Common myeloid progenitor, CD34-positive (primary cell): ENCODE measurements around the gene DCLK1.
"Not testable (repeated sequence)": the region's sequence is repeated elsewhere in the genome, so short reads cannot be mapped to it uniquely, and the experiment has no call there.

Experiments used
- CTCF ChIA-PET: fragments of 350-600 bp; sonication (Branson Sonifier 250); formaldehyde crosslinking; loops from one replicate; lab custom pipeline; 2021; ENCODE audit warnings: antibody characterized with exemption; lab: Charles Lee
- POLR2A ChIA-PET: fragments of 350-600 bp; sonication (Branson Sonifier 250); formaldehyde crosslinking; loops from one replicate; lab custom pipeline; 2021; ENCODE audit warnings: antibody characterized with exemption; lab: Charles Lee
- DNase-seq, 3 donors: peaks; one replicate each; pipeline versions ENCODE4 v3.0.0 to v3.0.0-alpha.2; 2013
- H3K27ac ChIP-seq, 2 experiments: 1 replicate in 1 of 2; 2 replicates in 1 of 2; pipeline ENCODE4 v1.7.0; 2013; ENCODE audit warnings: inconsistent platforms in 2 of 2, low read length in 2 of 2, mild to moderate bottlenecking in 2 of 2, low read depth in 1 of 2, moderate library complexity in 1 of 2; ENCODE audit not compliant: severe bottlenecking in 2 of 2, insufficient read depth in 1 of 2, poor library complexity in 1 of 2
- H3K27me3 ChIP-seq, 5 experiments: replicated peaks in 2 of 5; 1 replicate in 3 of 5; 2 replicates in 2 of 5; pipeline versions ENCODE4 v1.6.1 to v1.7.0; 2013; ENCODE audit warnings: low read length in 4 of 5, mild to moderate bottlenecking in 2 of 5, moderate library complexity in 2 of 5, inconsistent platforms in 1 of 5; ENCODE audit not compliant: insufficient read depth in 5 of 5, control insufficient read depth in 4 of 5
- H3K36me3 ChIP-seq, 4 experiments: 1 replicate in 2 of 4; 2 replicates in 2 of 4; pipeline versions ENCODE4 v1.6.1 to v1.7.0; 2013; ENCODE audit warnings: low read length in 3 of 4, control low read depth in 1 of 4, mild to moderate bottlenecking in 1 of 4; ENCODE audit not compliant: control insufficient read depth in 4 of 4, insufficient read depth in 4 of 4
- H3K4me1 ChIP-seq, 4 experiments: 1 replicate in 3 of 4; 2 replicates in 1 of 4; pipeline versions ENCODE4 v1.6.1 to v1.7.1; 2013; ENCODE audit warnings: low read length in 3 of 4, mild to moderate bottlenecking in 3 of 4, control low read depth in 1 of 4, inconsistent platforms in 1 of 4, moderate library complexity in 1 of 4; ENCODE audit not compliant: control insufficient read depth in 4 of 4, insufficient read depth in 4 of 4; ENCODE audit errors: control extremely low read depth in 1 of 4
- H3K4me3 ChIP-seq, 7 experiments: 1 replicate in 4 of 7; 2 replicates in 3 of 7; pipeline versions ENCODE4 v1.5.1 to v1.7.0; 2013; ENCODE audit warnings: mild to moderate bottlenecking in 7 of 7, low read length in 6 of 7, moderate library complexity in 6 of 7, inconsistent platforms in 2 of 7, low read depth in 2 of 7, control low read depth in 1 of 7; ENCODE audit not compliant: insufficient read depth in 4 of 7, control insufficient read depth in 1 of 7; ENCODE audit errors: extremely low read depth in 1 of 7
- H3K9me3 ChIP-seq, 5 experiments: 1 replicate in 4 of 5; 2 replicates in 1 of 5; pipeline versions ENCODE4 v1.6.1 to v1.7.1; 2013; ENCODE audit warnings: low read length in 4 of 5, mild to moderate bottlenecking in 2 of 5, inconsistent platforms in 1 of 5, low read depth in 1 of 5, moderate library complexity in 1 of 5; ENCODE audit not compliant: control insufficient read depth in 4 of 5, insufficient read depth in 2 of 5; ENCODE audit errors: control extremely low read depth in 1 of 5
- WGBS: methylation state at CpG from one replicate; pipeline ENCODE4 v1.1.5; 2013; ENCODE audit not compliant: insufficient coverage; 5-methylcytosine and 5-hydroxymethylcytosine counted together

The DCLK1 gene

DNA sequence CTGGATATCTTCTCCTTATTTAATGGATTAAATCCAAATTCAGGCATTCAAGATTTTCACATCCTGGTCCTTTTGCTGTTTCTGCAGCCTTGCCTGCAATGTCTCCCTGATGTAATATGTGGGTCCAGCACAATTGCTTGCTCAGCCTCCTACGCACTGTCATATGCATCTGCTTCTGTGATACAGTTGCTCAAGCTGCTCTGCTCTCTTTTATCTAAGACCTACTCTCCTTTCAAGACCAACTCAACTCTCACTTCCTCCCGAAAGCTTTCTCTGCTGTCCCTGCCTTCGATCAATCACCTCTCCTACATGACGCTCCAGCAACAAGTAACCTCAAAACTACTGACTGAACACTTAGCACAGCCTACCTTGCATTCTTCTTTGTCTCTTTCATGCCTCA, 138.2 kb downstream of the DCLK1 start:
- Histone ChIP-seq H3K4me3 (no peak overlapping the region), H3K36me3 (no peaks in the 10 kb centered on the region), H3K27me3 (peaks cover 0 to 8% (median 3%) of the 10 kb centered on the region in 5 experiments), H3K27ac (no peak overlapping the region), H3K9me3 (no peaks in the 10 kb centered on the region), H3K4me1 (no peaks in the 10 kb centered on the region)
- 85% methylated on average over 4 of the region's 4 CpGs for WGBS
- CTCF ChIA-PET = no interaction called here
- DNase-seq = no peak
- POLR2A ChIA-PET = no interaction called here

DNA sequence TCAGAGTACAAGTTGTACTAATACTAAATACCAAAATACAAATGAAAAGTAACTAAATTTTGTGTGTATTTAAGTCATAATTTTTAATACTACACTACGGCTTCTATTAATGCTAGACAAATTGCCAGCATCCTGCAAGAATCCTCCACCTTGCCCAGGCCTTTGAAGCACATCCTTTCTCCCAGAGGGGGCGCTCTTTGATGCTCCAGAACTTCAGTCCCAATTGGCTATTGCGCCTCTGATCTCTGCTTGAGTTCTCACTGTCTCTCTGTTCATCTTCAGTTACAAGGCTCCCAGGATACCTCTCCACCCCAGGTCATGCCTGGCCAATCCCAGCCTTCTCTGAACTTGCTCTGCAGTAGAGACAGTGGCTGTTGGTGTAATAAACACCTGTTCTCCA, 141.0 kb downstream of the DCLK1 start:
- Histone ChIP-seq H3K36me3 (no peaks in the 10 kb centered on the region), H3K9me3 (no peaks in the 10 kb centered on the region), H3K27me3 (peaks cover 0 to 10% (median 3%) of the 10 kb centered on the region in 5 experiments), H3K4me3 (no peak overlapping the region), H3K27ac (no peak overlapping the region), H3K4me1 (no peaks in the 10 kb centered on the region)
- ChIA-PET CTCF (no interaction called here), POLR2A (no interaction called here)
- DNase-seq = no peak
- 85% methylated on average over 3 of the region's 3 CpGs for WGBS

DNA sequence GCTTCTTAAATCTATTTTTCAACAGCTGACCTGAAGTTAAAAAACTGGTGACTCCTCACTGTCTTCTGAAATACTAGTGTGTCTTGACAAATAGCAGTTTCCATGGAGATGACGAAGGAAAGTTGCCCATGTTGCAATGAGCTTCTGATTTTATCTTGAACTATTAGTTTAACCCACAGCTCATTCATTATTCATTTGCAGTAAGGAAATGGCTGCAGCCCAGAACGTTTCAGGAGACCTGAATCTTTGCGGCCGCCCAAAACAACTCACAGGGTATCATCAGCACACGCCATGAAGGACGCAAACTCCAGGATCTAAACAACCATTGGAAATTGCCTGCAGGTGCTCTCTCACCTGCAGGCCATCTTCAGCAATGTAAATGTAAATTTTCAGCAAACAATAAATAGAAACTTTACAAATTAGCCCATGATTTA, 142.5 kb downstream of the DCLK1 start:
- Histone ChIP-seq H3K4me1 (no peaks in the 10 kb centered on the region), H3K36me3 (no peaks in the 10 kb centered on the region), H3K27me3 (peaks cover 0 to 12% (median 3%) of the 10 kb centered on the region in 5 experiments), H3K4me3 (no peak overlapping the region), H3K27ac (no peak overlapping the region), H3K9me3 (no peaks in the 10 kb centered on the region)
- DNase-seq = no peak
- ChIA-PET CTCF (interaction anchor here (1.7 to 2.3 kb wide), 2 partner anchors 9 to 11 kb away, joined by 4 to 9 read pairs; no protein-coding TSS in a partner anchor), POLR2A (no interaction called here)
- 71% methylated on average over 6 of the region's 6 CpGs for WGBS

DNA sequence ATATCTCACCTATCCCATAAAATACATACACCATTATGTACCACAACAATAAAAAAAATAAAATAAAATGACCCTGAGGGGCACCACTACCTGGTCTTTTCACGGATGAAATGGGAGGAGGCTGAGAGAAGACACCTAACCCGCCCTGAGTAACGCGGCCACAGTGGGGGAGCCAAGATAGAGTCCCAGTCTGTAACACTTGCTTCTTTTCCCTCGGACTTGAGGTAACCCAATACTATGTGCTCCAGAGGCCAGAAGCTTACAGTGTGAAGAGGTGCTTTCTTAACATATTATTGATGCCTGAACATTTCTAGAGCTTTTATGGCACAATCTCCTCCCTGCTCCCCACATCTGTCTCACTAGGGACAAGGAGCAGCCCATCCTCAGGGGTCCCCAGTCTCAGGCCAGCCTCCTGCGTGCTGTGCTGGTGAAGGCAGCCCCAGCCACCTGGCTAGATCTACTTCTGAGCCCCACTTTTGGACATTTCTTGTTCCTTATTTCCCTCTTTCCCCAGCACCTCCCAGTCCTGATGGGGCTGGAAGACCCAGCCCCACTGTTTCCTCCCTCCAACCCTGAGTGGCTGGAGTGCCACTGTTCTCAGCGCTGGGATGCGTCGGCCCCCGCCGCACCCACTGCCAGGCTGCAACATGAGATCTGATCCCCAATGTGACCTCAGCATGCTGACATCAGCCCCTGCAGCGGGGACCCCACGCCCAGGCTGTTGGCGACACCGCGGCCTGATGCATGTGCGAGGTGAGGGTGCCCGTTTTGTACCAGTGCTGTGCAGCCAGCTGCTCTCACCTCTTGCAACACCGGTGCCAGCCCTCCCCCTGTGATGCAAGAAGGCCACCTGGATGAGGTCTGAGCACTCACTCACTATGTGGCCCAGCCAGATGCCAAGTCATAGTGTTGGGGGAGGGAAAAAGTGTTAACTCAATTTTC, 143.3 kb downstream of the DCLK1 start:
- Histone ChIP-seq H3K36me3 (no peaks in the 10 kb centered on the region), H3K27me3 (peaks cover 0 to 11% (median 0%) of the 10 kb centered on the region in 5 experiments), H3K27ac (no peak overlapping the region), H3K4me1 (no peaks in the 10 kb centered on the region), H3K9me3 (no peaks in the 10 kb centered on the region), H3K4me3 (no peak overlapping the region)
- ChIA-PET CTCF (interaction anchor here (1.7 to 2.3 kb wide), 2 partner anchors 8 to 10 kb away, joined by 4 to 9 read pairs; no protein-coding TSS in a partner anchor), POLR2A (no interaction called here)
- WGBS = 44% methylated on average over 17 of the region's 19 CpGs
- DNase-seq = no peak

DNA sequence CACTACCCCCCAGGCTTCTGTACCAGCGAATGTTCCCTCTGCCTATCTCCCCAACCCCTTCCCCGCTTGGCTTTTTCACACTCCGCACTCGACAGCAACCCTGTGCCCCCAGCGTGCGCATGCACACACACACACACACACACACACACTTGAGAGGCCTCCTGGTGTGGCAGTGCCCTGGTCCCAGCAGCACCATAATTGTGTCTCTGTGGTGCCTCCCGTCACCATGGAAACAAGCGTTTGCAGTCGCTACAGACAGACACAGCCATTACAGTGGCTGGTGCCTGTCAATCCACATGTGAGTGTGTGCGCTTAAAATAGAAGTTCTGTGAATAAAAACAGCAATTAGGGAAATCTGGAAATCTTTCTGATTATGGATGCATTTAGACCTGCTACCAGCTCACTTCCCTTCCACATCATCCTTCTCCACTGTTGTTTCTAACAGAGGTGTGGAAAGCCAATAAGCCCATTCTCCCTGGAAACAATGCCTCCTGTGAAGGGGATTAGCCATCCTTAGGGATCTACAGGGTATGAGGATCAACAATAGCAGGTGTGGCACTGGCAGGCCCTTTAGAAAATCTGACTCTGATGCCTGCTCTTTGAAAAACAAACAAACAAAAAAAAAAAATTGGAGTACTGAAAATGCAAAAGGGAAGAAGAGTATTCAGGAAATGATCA, 146.3 kb downstream of the DCLK1 start:
- CTCF ChIA-PET = no interaction called here
- 43% methylated on average over 3 of the region's 10 CpGs for WGBS

DNA sequence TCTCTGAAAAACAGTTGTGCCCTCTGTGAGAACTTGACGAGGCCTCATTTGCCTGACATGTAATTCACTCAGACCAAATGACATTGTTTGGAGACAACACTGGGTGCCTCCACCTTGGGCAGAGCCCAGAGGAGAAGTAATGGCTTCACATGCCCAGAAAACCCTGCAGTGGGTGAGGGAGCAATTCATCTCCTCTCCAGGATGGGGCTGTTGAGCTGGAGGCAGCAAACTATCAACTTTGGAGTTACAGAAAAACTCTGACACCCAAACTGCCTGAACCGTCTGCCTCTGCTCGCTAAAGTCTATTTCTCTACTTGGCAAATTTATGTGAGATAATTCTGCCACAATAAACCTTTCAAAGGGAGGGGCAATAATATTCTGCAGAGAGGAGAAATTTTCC, 146.9 kb downstream of the DCLK1 start:
- CTCF ChIA-PET = no interaction called here

More for the DNA sequence above, 146.3 kb downstream of the DCLK1 start:
- peak in 1 of 3 donors; percentile 10 for DNase-seq
- Histone ChIP-seq H3K4me3 (no peak overlapping the region), H3K36me3 (no peaks in the 10 kb centered on the region), H3K27me3 (peaks cover 0 to 8% (median 0%) of the 10 kb centered on the region in 5 experiments), H3K27ac (no peak overlapping the region), H3K9me3 (no peaks in the 10 kb centered on the region), H3K4me1 (no peaks in the 10 kb centered on the region)
- POLR2A ChIA-PET = no interaction called here

DNA sequence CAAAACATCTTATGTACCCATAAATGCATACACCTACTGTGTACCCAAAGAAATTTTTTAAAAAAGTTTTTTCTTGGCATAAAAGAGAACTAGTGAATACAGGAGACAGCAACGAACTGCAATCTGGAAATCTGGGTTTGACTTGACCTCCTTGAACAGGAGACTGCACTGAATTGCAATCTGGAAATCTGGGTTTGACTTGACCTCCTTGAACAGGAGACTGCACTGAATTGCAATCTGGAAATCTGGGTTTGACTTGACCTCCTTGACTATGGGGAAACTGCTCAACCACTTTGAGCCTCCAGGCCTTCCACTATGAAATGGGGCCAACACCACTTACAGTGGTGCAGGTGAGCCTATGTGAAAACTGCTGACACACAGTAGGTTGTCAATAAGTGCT, 147.5 kb downstream of the DCLK1 start:
- H3K27ac ChIP-seq, H3K27me3 ChIP-seq, H3K4me1 ChIP-seq, H3K9me3 ChIP-seq, DNase-seq, CTCF ChIA-PET, H3K4me3 ChIP-seq, H3K36me3 ChIP-seq, POLR2A ChIA-PET: not testable (repeated sequence)
- WGBS = 75% methylated on average over 1 of the region's 1 CpG

More for the DNA sequence above, 146.9 kb downstream of the DCLK1 start:
- POLR2A ChIA-PET = no interaction called here
- H3K36me3 ChIP-seq = no peaks in the 10 kb centered on the region
- H3K4me3 ChIP-seq = no peak overlapping the region
- no peak for DNase-seq
- H3K4me1 ChIP-seq = no peaks in the 10 kb centered on the region
- H3K27ac ChIP-seq = no peak overlapping the region
- H3K9me3 ChIP-seq = no peaks in the 10 kb centered on the region
- WGBS = 100% methylated on average over 1 of the region's 3 CpGs
- peaks cover 0 to 8% (median 0%) of the 10 kb centered on the region in 5 experiments for H3K27me3 ChIP-seq
